Measurements from ENCODE around the gene PORCN.

Gene PORCN

GRCh38 chrX:48508400-48509244 is at the start of gene PORCN:
PORCN (plus strand) TSS chrX:48508992; CDS start chrX:48509821, 829 bp downstream.
- DNase-seq, result peak; percentile 10

DNA sequence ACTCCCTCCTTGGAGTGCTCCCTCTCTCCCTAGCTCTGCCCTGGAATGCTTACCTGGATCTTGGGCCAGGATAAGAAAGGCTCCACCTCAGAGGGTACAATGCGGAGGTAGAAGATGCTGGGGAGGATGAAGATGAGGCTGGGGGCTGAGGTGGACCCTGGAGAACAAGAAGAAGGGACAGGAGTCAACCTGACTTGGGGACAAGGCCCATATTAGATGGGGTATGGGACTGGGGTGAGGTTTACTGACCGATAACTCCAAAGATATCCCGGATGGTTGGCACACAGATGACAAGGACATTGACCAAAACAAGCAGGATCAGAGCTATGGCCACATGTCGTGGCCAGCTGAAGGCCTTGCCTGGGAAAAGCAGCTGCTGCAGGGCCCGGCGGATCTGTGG is 49.3 kb upstream of the PORCN start:
- no peak for DNase-seq

GRCh38 chrX:48460031-48460430 is 48.8 kb upstream of the PORCN start:
- no peak for DNase-seq

GRCh38 chrX:48460606-48461005 is 48.2 kb upstream of the PORCN start:
- DNase-seq, result no peak

- DNase-seq, result no peak
Measured at GRCh38 chrX:48461830-48462229, 47.0 kb upstream of the PORCN start.

DNA sequence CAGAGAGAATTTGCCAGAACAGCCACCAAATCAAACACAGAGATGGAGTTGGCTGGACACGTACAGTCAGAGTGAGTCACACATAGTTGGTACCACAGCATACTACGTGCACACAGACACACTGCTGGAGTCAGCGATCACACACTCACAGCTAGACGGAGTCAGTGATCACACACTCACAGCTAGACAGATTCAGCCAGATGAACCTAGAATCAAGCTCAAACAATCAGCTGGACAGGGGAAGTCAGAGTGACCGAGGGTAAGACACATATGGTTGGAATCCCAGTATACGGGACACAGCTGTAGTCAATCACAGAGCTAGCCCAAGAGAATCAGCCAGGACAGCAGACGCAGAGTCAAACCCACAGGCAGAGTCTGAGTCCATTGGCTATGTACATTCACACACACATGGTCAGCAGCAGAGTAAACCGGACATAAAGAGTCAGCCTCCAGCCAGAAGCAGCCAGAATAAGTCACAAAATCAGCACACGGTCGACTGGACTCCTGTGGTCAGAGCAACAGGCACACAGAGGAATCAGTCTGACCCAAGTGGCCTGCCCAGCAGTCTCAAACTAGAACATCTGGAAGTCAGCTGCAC is 43.4 kb upstream of the PORCN start:
- DNase-seq, result no peak

DNA sequence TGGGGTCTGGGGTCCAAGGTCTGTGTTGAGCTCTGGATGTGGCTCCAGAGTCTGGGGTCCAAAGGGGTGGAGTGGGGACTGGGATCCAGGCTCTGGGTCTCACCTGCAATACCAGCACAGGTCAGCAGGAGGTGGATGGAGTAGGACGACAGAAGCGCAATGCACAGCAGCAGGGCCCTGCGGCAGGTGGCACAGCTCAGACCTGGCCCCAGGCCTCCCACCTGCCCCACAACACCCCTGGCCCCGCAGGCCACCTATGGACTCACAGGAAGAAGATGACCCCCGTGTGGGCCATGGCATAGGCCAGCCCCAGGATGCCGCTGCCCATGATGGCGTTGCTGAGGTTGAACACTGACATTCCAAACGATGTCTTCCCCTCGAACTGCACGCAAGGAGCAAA is 42.1 kb upstream of the PORCN start:
- DNase-seq, result no peak

DNA sequence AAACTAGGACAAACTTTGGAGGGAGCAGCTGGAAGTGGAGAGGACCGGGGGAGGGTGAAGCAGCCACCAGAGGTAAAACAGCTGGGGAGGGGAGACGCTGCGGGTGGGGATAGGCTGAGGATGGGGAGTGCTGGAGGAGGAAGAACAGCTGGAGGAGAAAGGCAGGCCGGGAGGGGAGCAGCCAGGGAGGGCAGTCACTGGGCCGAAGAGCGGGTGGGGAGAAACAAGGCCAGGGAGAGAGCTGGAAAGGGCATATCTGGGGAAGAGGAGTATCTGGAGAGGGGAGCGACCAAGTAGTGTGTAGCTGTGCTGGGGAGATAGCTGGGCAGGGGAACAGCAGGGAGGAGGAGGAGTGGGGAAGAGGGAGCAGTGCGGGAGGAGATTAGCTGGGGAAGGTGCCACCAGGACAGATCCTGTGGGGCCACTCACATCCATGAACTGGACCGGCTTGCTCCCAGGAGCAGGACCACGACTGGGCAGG is 41.5 kb upstream of the PORCN start:
- DNase-seq, result no peak

- DNase-seq, result no peak
Measured at GRCh38 chrX:48468247-48468671, 40.5 kb upstream of the PORCN start.

GRCh38 chrX:48468693-48469691 is 39.8 kb upstream of the PORCN start:
- DNase-seq, result no peak

DNA sequence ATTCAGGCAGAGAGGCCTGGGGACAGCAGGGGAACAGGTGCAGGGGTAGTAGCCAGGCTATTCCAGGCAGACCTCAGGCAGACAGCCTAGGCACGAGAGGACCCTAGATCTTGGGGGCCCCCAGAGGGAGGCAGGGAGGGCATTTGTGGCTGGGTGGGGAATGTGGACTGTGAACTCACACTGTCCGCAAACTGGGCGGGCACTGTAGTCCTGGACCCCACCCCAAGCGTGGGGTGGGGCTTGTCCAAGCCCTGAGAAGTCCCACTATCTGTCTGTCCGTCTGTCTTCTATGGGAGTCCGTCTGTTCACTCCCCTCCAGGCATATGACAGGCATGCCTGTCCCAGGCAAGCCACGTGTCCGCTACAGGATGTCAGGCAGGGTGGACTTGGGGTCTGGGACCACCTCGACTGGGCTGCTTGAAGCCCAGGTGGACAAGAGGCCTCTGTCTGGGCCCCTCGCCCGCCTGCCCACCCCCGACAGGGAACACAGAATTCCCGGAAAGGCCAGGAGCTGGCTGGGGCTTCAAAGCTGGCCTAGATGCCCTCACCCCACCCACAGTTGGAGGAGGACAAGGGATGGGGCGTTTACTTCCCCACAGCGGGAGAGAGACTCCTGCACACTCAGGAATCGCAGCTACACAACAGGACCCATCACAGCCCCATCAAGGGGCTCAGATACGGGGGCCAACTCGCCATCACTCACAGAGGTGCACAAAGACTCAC is 38.5 kb upstream of the PORCN start, which contains the start of gene SLC38A5:
Gene SLC38A5 (minus strand): TSS at position 151 of the 723 bp plus-strand sequence. CDS start 2,336 bp downstream, outside the sequence.
- DNase-seq, result no peak

- no peak for DNase-seq
Measured at GRCh38 chrX:48470833-48471118, 38.0 kb upstream of the PORCN start.

GRCh38 chrX:48471504-48471903 is 37.3 kb upstream of the PORCN start:
- DNase-seq, result no peak

GRCh38 chrX:48472225-48472624 is 36.6 kb upstream of the PORCN start:
- peak; percentile 35 for DNase-seq

DNA sequence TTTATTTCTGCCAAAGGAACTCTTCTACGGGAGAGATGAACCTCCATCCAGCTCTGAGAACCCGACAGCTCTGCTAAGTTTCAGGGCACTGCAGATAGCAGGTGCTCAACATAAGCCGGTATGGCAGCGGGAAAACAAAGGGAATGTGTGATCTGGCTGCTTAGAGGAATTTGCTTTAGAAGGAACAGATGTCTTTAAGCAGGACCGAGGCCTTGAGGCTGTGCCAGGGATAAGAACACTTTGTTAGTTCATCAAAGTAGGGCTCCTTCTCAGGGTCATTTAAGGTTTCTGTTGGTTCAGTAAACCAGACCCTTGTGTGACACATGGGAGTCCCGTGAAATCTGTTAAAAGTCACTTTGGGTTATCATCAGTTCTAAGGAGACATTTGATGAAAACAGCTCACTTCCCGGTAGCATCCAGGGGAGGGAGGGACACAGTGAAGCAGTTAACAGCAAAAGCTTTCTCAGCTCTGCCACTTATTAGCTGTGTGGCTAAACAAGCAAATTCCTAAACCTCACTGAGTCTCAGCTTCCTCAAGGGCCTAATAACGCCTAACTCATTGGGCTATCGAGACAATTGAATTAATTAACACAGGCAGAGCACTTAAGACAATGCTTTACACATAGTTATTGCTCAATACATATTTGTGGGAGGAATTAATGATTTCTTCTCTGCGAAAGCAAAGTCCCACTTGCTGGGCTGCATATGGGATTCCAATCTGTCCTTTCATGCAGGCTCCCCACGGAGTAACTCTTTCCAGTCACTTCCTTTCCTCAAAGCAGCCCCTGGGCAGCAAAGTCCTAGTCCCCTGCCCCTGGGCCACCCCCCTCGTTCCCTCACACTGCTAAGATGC is 35.7 kb upstream of the PORCN start:
- DNase-seq, result peak; percentile 36

DNA sequence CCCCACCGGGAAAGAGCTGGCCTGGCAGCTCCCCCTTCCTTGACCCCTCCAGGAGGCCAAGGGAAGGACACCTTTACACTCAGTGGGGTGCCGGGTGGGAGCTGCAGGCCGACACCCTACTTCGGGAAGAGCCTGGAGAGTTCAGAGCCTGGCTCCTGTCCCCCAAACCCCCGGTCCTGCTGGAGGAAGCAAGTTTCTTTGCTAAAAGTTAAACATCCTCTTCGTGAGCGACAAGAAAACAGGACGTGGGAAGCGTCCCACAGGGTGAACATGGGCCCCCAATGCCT is 35.1 kb upstream of the PORCN start:
- DNase-seq, result no peak

GRCh38 chrX:48474127-48474526 is 34.7 kb upstream of the PORCN start:
- no peak for DNase-seq

- DNase-seq, result no peak
Measured at GRCh38 chrX:48474581-48474980, 34.2 kb upstream of the PORCN start.

GRCh38 chrX:48475296-48475695 is 33.5 kb upstream of the PORCN start:
- DNase-seq, result no peak

DNA sequence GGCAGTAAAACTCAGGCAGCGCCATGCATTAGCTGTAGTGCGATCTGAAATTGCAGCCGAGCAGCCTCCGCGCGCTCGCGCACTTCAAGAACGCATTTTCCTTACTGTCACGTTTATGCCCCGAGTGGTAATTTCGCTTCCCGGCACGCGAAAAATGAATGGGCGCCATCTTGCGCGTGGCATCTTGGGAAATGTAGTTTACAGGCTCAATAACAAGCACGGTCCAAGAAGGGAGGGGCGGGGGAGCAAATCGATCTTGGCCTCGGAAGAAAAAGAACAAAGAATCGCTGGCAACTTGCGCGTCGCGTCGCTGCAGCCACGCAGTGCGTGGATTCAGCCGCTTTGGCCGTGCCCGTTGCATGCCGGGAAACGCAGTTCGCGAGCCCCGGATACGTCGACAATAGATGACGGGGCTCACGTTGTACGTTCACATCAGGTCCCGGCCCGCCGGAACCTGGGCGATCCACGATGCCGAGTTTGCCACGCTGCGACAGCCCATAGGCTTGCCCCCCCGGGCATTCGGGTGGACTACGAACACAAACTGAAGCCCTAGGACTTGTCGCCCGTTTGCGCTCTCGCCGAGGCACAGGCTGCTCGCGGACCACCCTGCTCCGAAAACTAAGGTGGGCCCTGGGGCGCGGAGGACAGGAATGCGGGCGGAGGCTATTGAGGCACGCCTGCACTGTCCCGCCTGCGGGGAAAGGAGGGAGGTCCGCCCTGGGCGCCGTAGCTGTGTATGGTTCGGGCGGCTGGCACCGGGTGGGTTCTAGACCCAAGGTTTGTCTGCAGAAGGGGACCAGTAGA is 32.8 kb upstream of the PORCN start, which contains the start of gene FTSJ1:
Gene FTSJ1 (plus strand): TSS at position 426 of the 804 bp plus-strand sequence. CDS start 1,849 bp downstream, outside the sequence.
- peak; percentile 75 for DNase-seq

DNA sequence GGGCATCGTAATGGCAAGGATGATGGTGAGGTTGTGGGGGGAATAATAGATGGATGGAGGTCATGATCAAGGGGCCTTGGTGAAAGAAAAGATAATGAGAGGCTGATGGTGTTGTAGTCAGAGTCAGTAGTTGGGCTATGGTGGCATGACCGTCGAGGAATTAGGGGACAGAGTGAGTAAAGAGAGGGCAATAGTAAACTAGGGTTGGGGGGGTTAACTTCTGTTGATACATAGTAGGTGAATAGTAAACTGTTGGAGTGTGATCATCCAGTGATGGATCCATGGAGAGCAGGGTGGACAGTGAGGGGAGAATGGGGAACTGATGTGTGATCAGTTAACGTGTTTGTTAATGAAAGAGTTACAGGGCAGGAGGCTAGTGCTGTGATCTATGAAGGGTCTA is 31.9 kb upstream of the PORCN start:
- no peak for DNase-seq

All from NCI-H1694 (cell line).